ENCODE measurements around the gene LPIN1.
A peak's percentile ranks its signal among the peaks of the same experiment; 100 is the strongest.

The LPIN1 gene

DNA sequence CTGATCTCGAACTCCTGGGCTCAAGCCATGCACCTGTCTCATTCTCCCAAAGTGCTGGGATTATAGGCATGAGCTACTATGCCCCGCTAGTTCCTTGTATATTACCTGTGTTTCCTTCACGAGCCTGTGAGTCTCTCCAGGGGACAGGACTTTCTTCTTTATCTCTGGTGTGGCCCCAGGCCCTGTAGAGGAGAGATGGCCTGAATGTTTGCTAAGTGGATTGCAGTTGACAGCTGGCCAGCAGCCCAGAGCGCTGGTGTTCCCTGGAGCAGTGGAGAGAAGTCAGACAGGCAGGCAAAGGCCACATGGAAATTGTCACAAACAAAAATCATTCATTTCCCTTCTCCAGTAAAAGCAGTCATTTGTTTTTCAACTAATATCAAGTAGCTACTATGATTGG is 17.9 kb downstream of the LPIN1 start:
- no peak for DNase-seq

DNA sequence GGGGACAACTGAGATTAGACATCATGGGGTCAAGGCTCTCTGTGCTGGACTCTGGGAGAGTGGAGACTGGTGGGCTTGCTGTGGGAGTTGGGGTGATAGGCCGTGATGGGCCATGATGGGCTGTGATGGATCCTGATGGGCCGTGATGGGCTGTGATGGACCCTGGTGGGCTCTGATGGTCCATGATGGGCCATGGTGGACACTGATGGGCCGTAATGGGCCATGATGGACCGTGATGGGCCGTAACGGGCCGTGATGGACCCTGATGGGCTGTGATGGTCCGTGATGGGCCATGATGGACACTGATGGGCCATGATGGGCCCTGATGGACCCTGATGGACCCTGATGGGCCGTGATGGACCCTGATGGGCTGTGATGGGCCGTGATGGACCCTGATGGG is 18.5 kb downstream of the LPIN1 start:
- DNase-seq: no peak

DNA sequence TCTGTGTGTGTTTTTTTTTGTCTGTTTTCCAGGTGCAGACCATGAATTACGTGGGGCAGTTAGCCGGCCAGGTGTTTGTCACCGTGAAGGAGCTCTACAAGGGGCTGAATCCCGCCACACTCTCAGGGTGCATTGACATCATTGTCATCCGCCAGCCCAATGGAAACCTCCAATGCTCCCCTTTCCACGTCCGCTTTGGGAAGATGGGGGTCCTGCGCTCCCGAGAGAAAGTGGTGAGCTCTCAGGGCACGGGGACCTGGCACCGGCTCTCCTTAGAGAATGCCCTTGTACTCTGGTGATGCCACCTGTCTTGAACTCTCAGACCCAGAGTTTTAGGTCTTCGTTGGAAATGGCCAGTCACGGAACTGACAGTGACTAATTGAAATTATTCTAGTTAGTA is 19.1 kb downstream of the LPIN1 start:
- no peak for DNase-seq

DNA sequence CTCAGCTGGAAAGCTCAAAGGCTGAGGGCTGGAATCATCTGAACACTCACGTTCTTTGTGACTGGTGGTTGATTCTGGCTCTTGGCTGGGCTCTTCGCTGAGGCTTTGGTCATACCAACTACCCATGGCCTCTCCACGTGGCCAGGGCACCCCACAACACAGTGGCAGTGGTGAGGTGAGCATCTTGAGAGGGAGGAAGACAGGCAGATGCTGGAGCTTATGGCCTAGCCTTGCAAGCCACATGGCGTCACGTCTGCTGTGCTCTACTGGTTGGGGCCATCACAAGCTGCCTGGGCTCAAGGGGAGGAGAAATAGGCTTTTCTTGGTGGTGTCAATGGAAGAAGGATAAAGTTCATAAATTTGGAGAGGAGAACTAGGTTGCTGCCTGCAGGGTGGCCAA is 19.6 kb downstream of the LPIN1 start:
- DNase-seq: no peak

DNA sequence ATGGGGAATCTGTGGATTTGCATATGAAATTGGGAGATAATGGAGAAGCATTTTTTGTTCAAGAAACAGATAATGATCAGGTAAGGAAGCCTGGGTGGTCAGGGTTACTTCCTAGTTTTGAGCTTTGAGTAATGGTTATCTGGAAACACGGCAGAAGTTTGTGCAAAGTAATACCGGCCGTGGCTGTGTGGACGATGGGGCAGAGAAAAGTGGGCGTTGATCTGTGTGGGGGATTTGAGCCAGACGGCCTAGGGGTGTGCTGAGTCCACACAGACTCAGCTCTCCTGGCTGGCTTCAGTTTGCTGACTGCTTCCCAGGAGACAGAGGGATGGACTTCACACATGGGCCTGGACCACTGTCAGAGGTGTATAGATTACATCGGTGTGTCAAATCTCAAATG is 21.3 kb downstream of the LPIN1 start:
- no peak for DNase-seq

DNA sequence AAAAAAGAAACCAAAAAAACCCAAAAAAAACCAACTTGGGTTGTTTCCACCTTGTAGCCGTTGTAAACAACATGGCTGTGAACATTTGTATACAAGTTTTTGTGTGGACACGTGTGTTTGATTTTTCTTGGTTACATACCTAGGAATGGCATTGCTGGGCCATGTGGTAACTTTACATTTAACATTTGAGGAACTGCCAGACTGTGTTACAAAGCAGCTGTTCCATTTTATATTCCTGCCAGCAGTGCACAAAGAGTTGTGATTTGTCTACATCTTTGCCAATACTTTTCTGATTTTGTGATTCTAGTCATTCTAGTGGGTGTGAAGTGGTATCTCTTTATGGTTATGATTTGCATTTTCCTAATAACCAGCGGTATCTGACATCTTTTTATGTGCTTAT is 22.5 kb downstream of the LPIN1 start:
- DNase-seq: no peak

DNA sequence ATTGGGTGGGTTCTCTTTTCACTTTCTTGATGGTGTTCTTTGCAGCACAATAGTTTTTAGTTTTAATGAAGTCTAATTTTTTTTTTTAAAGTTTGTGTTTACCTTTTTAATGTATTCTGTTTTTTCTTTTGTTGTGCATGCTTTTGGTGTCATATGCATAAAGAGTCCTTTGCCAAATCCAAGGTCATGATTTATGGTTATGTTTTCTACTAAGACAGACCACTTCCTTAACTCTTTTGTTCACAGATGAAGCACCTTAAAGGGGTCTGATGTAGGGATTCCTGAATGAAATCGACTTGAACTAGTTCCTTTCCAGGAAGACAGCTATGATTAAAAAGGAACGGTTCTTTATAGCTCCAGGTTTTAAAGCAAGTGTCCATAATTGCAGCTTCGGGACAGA is 23.1 kb downstream of the LPIN1 start:
- no peak for DNase-seq

DNA sequence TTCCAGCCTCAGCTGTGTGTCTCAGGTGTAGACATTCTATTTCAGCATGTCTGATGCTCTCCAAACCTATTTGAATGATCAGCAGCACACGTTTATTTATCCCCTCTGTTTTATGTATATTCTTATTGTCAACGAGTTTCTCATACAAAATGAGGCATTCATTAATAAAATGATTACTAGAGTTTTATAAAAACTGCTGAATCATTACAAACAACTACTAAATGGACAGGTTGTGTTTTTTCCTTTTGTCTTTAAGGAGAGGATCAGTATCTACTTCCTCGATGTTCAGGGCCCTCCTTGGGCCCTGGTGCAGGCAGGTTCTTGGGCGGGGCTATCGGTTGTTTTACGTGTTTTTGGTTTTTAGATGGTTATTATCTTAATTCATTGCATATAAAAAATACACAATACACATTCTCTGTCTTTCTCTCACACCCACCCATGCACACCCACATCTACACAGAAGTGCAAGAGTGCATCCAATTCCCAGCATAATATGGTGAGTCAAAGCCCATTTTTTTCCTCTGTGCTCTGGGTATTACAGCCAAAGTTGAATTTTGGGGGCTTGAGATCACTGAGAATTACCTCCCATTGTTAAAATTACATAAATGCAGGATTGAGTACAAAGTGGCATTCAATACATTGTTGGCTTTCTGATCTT is 24.2 kb downstream of the LPIN1 start:
- DNase-seq: no peak

DNA sequence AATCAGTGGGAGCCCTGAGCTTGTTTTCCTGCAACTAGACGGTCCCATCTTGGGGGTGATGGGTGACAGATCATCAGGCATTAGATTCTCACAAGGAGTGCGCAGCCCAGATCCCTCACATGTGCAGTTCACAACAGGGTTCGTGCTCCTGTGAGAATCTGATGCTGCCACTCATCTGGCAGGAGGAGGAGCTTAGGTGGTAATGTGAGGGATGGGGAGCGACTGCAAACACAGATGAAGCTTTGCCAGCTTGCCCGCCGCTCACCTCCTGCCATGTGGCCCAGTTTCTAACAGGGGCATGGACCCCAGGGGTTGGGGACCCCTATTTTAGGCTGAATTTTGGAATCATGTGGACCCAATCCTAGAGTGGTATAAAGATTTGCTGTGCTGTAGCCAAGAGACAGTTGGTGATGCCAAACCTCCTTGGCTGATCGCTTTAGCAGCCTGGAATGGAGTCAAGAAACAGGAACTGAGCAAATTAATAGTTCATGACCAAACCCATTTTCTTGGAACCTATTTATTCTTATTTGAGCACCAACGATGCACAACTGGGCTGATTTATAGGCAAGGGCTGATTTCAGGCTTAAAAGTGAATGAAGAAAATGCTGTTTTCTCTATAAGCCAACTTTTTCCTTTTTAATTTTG is 25.7 kb downstream of the LPIN1 start:
- DNase-seq: no peak

DNA sequence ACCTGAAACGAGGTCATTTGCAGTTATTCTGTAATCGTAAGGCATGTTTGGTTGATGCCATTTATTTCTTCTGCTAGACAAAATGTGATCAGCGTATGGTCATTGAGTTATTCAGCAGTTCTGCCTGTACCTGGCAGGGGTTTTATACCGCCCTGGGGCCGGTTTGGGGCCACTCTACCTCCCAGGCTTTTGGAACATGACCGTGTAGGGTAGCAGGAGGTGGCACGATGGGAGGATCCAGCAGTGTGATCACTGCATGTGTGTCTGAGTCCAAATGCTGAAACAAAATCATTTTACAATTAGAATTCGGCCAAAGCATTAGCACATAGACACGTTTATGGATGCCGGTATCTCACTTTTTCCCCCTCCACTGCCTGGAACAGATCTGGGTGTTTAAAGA is 26.7 kb downstream of the LPIN1 start:
- DNase-seq: no peak

DNA sequence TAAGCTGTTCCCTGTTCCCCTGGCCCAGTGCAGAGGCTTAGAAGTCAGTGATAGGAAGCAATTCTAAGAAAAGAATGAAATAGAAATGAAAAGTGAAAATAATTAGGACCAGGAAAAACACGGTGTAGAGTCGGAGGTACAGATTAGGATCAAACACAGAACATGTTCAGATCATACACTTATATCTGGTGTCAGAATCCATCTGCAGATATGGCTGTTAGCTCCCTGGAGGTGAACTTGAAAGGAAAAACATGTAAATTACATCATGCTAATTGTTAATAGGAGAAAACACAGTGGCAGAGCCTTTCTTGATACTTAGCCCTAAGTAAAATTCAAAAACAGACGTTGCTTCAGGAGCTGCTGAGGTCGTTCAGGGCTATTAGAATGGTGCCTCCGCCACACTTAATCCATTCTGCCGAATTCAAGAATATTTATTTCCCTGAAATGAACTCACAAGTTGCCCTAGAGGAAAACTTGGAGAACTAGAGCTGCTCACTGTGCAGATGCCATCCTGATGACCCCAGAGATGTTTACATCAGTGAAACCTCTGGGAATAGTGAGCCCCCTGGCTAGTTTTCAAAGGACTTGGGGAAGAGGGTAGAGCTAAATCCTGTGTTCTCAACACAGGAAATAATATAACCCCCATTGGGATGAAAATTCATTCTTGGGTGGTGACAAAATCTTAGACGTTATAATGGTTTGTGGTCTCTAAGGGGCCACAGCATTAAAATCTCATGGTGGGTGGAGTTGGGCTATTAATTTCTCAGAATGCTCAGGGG is 27.5 kb downstream of the LPIN1 start:
- DNase-seq: no peak

DNA sequence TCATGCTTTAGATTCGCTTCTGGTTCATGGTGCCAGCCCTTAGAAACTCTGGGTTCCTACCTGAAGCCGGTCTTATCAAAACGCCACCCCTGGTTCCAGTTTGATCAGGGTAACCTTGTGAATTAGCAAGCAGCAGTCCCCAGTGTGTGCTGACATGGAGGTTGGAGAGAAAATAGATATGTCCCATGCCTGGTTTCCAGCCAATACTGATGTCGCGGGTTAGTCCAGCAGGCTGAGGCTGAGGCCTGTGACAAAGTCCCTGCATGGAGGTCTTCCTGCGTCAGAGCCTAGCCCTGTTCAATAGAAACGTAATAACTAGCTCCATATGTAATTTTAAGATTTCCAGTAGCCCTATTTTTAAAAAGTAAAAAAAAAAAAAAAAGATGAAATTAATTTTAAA is 28.2 kb downstream of the LPIN1 start:
- no peak for DNase-seq

DNA sequence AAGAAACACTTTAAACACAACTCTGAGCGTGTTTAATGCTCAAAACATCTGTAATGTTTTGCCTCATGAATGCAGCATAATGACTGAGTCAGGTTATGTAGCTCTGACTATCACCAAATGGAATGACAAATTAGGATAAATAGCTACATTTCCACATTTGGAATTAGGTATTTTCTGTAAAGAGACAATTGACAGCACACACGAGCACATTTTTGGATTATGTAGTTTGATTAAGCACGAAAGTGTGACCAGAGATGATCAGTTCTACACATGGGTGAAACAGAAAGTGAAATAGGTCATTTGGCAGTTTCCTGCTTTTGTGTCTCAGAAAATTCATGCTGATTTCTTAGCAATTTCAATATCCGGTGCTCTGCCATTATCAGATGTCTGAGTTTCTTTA is 29.0 kb downstream of the LPIN1 start:
- no peak for DNase-seq

DNA sequence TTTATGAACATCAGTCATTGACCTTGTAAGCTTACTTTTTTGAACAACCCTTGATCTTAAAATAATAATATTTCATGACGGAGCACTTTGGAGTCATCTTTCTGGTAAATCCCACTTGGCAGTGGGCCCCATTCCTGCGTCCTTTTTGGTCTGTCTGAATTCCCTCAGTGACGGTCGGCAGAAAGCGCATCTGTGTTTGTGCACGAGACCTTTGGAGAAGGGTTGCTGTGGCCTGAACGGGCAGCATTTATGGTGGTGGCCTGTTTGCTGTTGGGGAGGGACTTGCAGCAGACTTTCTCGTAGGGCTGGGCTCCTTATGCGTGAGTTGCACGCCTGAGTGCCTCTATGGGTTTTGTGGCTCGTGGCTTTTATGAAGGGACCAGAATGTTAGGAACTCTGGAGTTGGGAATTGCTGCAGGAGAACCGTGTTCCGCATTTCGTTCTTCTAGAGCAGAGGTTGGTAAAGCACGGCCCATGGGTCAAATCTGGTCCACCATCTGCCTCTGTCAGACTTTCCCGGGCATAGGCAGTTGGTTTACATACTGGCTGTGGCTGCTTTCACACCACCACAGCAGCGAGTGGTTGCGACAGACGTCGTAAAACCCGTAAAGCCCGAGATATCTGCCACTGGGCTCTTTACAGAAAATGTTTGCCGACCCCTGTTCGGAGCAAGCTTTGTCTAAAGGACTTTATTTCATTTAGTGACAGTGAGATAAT is 30.8 kb downstream of the LPIN1 start:
- DNase-seq: no peak

DNA sequence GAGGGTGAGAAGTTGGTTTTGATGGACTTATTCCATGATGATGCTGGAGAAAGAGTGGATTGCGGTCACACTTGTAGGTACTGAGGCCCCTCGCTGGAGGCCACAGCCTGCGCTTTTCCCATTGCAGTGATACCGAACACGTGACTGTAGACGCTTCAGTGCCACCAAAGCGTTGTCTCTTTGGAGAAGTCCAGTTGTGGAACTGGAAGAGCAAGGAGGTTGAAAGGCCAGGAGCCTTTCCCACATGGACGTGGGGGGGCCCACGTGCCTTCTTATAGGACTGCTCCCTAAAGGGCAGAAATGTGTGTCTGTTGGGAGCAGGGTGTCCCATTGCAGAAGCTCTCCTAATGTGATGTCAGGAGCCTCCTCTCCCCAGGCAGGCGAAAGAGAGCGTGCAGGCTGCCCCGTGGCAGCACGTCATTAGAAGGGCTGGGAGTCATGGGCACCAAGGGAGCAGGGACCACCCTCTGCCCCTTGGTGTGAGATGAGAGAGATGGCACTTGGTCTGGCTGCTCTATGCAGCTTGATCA is 31.5 kb downstream of the LPIN1 start:
- DNase-seq: no peak

DNA sequence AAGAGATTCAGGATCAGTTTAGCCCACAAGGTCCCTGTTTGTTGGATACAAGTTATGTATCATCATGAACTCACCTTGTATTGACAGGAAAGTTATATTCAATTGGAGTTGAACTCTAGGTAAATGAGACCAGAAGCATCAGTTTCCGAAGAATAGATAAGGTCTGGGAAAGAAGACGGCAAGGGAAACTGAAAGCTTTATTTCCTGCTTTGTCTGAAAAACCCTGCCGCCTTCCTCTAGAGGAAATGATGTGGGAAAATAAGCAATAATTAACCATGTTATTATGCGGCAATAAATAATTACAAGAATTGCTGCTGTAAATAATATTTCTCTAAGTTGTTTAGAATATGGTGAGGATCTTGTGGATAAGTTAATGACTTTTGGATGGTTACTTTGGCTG is 32.0 kb downstream of the LPIN1 start:
- no peak for DNase-seq

DNA sequence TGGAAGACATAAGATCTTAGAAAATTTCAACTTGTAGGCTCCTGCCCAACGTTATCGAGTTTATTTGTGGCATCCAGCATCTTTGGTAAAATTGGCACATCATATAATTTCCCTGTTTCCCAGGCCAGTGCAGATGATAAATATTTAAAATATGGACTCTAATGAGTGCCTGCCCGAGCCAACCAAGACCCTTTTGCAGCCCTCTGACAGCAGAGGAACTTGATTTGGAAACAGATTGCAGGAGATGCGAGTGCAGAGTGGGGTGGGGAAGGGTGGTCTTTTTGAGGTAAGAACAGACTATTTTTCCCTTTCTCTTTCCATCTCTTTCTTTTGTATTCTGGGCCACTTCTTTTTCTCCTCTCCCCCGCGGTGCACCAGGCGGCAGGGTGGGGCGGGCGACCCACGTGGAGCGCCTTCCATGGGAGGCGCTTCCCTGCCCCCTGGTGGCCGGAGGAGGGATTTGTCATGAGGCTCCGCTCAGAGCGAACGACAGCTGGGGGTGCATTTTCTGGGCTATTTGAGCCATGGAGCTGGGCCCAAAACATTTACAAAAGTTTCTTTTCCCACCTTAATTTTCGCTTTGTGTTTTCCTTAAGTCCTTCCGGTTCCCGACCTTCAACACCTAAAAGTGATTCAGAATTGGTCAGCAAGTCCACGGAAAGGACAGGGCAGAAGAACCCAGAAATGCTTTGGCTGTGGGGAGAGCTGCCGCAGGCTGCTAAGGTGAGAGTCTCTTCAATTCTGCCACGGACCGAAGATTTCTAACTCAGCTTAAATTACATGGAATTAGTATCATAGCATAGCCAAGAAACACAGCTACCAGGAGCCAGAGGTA is 32.7 kb downstream of the LPIN1 start:
- peak; percentile 64 for DNase-seq

DNA sequence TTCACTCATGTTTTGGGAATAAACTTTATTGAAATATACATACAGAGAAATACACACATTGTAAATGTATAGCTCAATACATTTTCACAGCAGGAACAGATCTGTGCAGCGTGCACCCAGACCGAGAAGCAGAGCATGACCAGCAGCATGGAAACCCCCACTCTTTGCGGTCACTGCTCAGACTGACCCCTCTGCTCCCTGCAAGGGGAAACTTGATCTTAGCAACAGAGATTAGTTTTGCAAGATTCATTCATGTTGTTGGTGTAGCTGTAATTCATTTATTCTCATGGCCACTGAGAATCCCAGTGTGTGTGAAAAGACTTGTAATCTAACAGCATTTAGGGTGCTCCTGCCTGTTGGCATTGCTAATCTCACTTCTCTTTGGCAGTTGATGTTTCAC is 35.2 kb downstream of the LPIN1 start:
- DNase-seq: no peak

DNA sequence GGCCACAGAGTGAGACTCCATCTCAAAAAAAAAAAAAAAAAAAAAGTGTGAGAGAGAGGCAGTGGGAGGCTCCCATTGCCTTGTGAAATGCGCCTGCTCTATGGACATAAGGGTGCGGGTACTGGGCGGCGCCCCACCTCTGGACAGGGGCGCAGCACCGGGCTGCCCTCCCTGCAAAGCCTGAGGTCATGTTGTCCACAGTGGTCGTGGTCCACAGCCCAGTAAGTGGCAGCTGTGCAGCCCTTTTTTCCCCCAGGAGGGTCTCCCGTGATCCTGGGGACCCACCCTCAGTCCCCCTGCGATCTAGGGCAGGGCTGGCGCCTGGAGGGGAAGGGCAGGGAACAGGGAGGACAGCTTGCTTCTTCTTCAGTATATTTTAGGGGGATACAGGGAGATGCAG is 37.8 kb downstream of the LPIN1 start:
- DNase-seq: no peak

DNA sequence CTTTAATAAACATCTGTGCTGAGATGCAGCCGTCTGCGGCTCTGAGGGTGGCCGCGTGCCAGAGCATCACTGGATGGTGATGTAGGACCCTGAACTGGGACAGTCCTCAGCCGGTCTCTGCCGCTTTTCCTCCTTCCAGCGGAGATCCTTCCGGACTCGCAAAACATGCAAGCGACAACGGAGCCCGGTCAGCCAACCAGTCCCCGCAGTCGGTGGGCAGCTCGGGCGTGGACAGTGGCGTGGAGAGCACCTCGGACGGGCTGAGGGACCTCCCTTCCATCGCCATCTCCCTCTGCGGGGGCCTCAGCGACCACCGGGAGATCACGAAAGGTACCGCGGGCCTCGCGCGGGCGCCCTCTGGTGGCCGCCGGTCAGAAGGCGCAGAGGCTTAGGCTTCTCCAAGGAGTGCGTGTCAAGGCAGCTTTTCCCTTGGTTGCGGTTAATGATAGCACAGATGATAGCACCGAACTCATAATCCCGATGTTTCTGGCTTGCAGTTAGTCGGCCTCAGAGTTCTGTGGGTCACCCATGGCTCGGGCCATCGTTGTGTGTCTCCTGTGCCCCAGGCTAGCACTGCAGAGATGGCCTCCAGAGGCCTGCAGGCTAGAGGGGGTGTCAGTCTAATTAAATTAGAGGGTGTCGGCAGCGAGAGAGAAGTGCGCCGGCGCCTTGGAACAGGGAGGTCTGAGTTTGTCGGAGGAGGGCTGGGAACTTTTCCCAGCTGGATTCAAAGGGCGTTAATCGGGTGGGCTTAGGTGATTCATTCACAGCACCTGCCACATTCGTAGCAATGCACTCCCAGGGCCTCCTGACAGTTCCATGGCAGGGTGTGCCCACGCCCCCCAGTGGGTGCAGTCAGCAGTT is 38.5 kb downstream of the LPIN1 start:
- peak; percentile 4 for DNase-seq

DNA sequence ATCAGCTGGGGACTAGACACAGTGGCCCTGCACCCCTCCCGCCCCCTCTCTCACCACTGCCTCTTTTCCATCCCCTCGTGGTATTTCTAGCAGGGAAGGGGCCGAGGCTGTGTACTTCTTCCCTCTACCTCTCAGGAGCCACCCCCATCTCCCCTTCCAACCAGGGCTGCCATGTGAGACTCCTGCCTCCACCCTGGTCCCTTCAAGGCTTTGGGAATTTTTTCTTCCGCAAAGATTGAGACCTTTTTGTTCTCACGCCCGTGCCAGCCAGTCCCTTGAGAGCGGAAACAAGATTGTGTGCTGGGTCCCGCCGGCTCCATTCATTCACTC is 39.1 kb downstream of the LPIN1 start:
- DNase-seq: no peak

DNA sequence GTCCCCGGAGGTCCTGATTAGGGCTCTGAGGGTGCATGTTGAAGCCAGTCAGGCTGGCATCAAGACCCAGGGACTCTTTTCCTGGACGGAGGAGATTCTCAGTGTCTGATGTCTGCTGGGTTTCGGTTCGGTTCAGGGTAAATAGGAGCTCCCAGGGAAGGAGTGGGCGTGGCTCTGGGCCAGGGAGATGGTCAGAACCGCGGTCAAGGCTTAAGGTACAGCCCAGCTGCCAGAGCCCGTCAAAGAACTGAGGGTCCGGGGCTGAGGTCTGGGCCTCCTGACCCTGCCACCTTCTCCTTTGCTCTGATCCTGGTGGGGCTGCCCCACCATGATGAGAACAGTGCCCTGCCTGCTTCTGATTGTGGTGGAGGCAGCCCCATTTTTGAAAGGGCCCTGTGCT is 39.8 kb downstream of the LPIN1 start:
- no peak for DNase-seq
